Osteoblast (primary cell): ENCODE results near the gene ZC3HAV1. TPM values are rescaled to one million over a fixed set of nuclear protein-coding genes. Genes with fewer than 3 reads are reported as not detected.
"Not testable (repeated sequence)": the region's sequence is repeated elsewhere in the genome, so short reads cannot be mapped to it uniquely, and the experiment has no call there.

ENCODE experiments used
- DNase-seq: peaks from one replicate; pipeline ENCODE4 v3.0.0; 2011; ENCODE audit warnings: low spot score, mixed read lengths; ENCODE audit not compliant: insufficient read length; ENCODE audit errors: missing footprints
- H2AFZ ChIP-seq: 2 replicates; pipeline ENCODE4 v1.6.0; 2011; ENCODE audit warnings: mild to moderate bottlenecking, low read length
- H3K27ac ChIP-seq: 2 replicates; pipeline ENCODE4 v1.5.1; 2011; ENCODE audit warnings: mild to moderate bottlenecking, low read depth, low read length, moderate library complexity
- H3K27me3 ChIP-seq: 2 replicates; pipeline ENCODE4 v1.6.0; 2012; ENCODE audit warnings: mild to moderate bottlenecking, control low read depth, inconsistent platforms, low read length, moderate library complexity; ENCODE audit not compliant: insufficient read depth
- H3K36me3 ChIP-seq: 2 replicates; pipeline ENCODE4 v1.5.1; 2011; ENCODE audit warnings: mild to moderate bottlenecking, low read length, control low read depth, moderate library complexity; ENCODE audit not compliant: insufficient read depth
- H3K4me1 ChIP-seq: 2 replicates; pipeline ENCODE4 v1.5.1; 2011; ENCODE audit warnings: mild to moderate bottlenecking, low read length, control low read depth, moderate library complexity; ENCODE audit not compliant: insufficient read depth
- H3K4me2 ChIP-seq: 2 replicates; pipeline ENCODE4 v1.6.0; 2011; ENCODE audit warnings: mild to moderate bottlenecking, low read length; ENCODE audit not compliant: insufficient read depth
- H3K4me3 ChIP-seq: fragments of 200-600 bp; sonication (generic); 3 replicates; pipeline ENCODE4 v1.5.1; 2012; ENCODE audit warnings: mild to moderate bottlenecking, low read length, inconsistent platforms; ENCODE audit not compliant: insufficient read depth
- H3K79me2 ChIP-seq: 2 replicates; pipeline ENCODE4 v1.6.0; 2012; ENCODE audit warnings: mild to moderate bottlenecking, low read length, control low read depth, inconsistent platforms; ENCODE audit not compliant: insufficient read depth
- H3K9me3 ChIP-seq: 2 replicates; pipeline ENCODE4 v1.5.1; 2011; ENCODE audit warnings: low read depth, low read length, control low read depth
- H4K20me1 ChIP-seq: 2 replicates; pipeline ENCODE4 v1.6.0; 2012; ENCODE audit warnings: mild to moderate bottlenecking, low read length, control low read depth; ENCODE audit not compliant: insufficient read depth
- CTCF ChIP-seq: IDR thresholded peaks from 2 replicates; pipeline ENCODE4 v1.5.1; 2011; ENCODE audit warnings: mild to moderate bottlenecking, low read depth, low read length, moderate library complexity; ENCODE audit errors: extremely low read depth
- total RNA-seq: library from RNA; depleted of rRNA; stranded (reverse); fragments of >200 nt; gene quantifications from 2 replicates; pipeline ENCODE4 v1.2.3, GENCODE V29; 2012

ZC3HAV1 gene
- total RNA-seq, 1 donor, result 44.5 TPM

- Histone ChIP-seq H3K27me3 (no peaks in the 10 kb centered on the region), H3K4me2 (no peak overlapping the region), H3K79me2 (peaks cover 32% of the 10 kb centered on the region), H3K4me1 (peaks cover 20% of the 10 kb centered on the region), H3K4me3 (no peak overlapping the region), H3K36me3 (no peaks in the 10 kb centered on the region), H2AFZ (no peak overlapping the region), H4K20me1 (no peaks in the 10 kb centered on the region), H3K27ac (no peak overlapping the region), H3K9me3 (no peaks in the 10 kb centered on the region)
- TF ChIP-seq CTCF, result no peak
- DNase-seq, result no peak
Observed at GRCh38 chr7:139111147-139111546, 1.6 kb upstream of the ZC3HAV1 start.

- TF ChIP-seq CTCF, result no peak
- Histone ChIP-seq H3K4me2 (peak overlapping the region; percentile 76), H3K36me3 (no peaks in the 10 kb centered on the region)
Observed at GRCh38 chr7:139109983-139110411, 477 bp upstream of the ZC3HAV1 start.

GRCh38 chr7:139108266-139109187 is 993 bp downstream of the ZC3HAV1 start:
- TF ChIP-seq CTCF, result no peak
- H2AFZ ChIP-seq, result peak overlapping the region; percentile 82
- H3K4me3 ChIP-seq, result peak overlapping the region; percentile 86
- H3K9me3 ChIP-seq, result no peaks in the 10 kb centered on the region
- no peaks in the 10 kb centered on the region for H3K36me3 ChIP-seq
- peak overlapping the region; percentile 76 for H3K4me2 ChIP-seq
- H3K79me2 ChIP-seq, result peaks cover 54% of the 10 kb centered on the region
- H3K27ac ChIP-seq, result peak overlapping the region; percentile 80
- H4K20me1 ChIP-seq, result no peaks in the 10 kb centered on the region
- peaks cover 20% of the 10 kb centered on the region for H3K4me1 ChIP-seq
- no peaks in the 10 kb centered on the region for H3K27me3 ChIP-seq
- peak; percentile 90 for DNase-seq

More at GRCh38 chr7:139109983-139110411, 477 bp upstream of the ZC3HAV1 start:
- Histone ChIP-seq H2AFZ (peak overlapping the region; percentile 82), H3K79me2 (peaks cover 41% of the 10 kb centered on the region), H4K20me1 (no peaks in the 10 kb centered on the region), H3K27me3 (no peaks in the 10 kb centered on the region), H3K27ac (peak overlapping the region; percentile 80), H3K4me3 (peak overlapping the region; percentile 86), H3K9me3 (no peaks in the 10 kb centered on the region), H3K4me1 (peaks cover 20% of the 10 kb centered on the region)
- DNase-seq, result no peak

- no peak for TF ChIP-seq CTCF
- Histone ChIP-seq H4K20me1 (peaks cover 2% of the 10 kb centered on the region), H3K79me2 (peaks cover 66% of the 10 kb centered on the region), H3K27me3 (no peaks in the 10 kb centered on the region), H2AFZ (no peak overlapping the region), H3K4me1 (peaks cover 20% of the 10 kb centered on the region), H3K4me2 (peak overlapping the region; percentile 76), H3K9me3 (no peaks in the 10 kb centered on the region), H3K27ac (no peak overlapping the region), H3K36me3 (no peaks in the 10 kb centered on the region), H3K4me3 (peak overlapping the region; percentile 86)
- peak; percentile 86 for DNase-seq
Observed at GRCh38 chr7:139106959-139107358, 2.6 kb downstream of the ZC3HAV1 start.

- H3K4me1 ChIP-seq, result peaks cover 20% of the 10 kb centered on the region
- DNase-seq, H3K4me3 ChIP-seq, H3K9me3 ChIP-seq, H3K27me3 ChIP-seq, H3K36me3 ChIP-seq, H3K27ac ChIP-seq, H4K20me1 ChIP-seq, H2AFZ ChIP-seq: not testable (repeated sequence)
- peaks cover 69% of the 10 kb centered on the region for H3K79me2 ChIP-seq
- H3K4me2 ChIP-seq, result peak overlapping the region; percentile 22
Observed at GRCh38 chr7:139106227-139106626, 3.3 kb downstream of the ZC3HAV1 start.
